GM23338 (cell line): Measurements from ENCODE around the gene C10orf90. TPM values are rescaled to one million over a fixed set of nuclear protein-coding genes. Genes with fewer than 3 reads are reported as not detected.

Experiments used
- ATAC-seq: fragments of 200-7000 bp; cut with Tn5 transposase; 3 replicates; pipeline ENCODE4 v1.9.1; 2020
- DNase-seq: peaks from one replicate; pipeline ENCODE4 v3.0.0-alpha.2; 2015; ENCODE audit warnings: low spot score
- H2AFZ ChIP-seq: fragments of 200-600 bp; sonication (generic); 2 replicates; pipeline ENCODE4 v1.8.0; 2016; ENCODE audit warnings: antibody characterized with exemption, mild to moderate bottlenecking, moderate library complexity
- H3F3A ChIP-seq: fragments of 200-600 bp; sonication (generic); replicated peaks from 2 replicates; pipeline ENCODE4 v1.8.0; 2017; ENCODE audit warnings: antibody characterized with exemption, mixed run types, low read depth
- H3K27ac ChIP-seq: fragments of 200-600 bp; sonication (generic); 2 replicates; pipeline ENCODE4 v1.6.1; 2016; ENCODE audit warnings: low read depth
- H3K27me3 ChIP-seq: fragments of 200-600 bp; sonication (generic); 2 replicates; pipeline ENCODE4 v1.8.0; 2016; ENCODE audit warnings: mild to moderate bottlenecking, mixed run types, moderate library complexity; ENCODE audit not compliant: insufficient read depth
- H3K36me3 ChIP-seq: fragments of 200-600 bp; sonication (generic); 2 replicates; pipeline ENCODE4 v1.8.0; 2016; ENCODE audit warnings: mild to moderate bottlenecking; ENCODE audit not compliant: insufficient read depth
- H3K4me1 ChIP-seq: fragments of 200-600 bp; sonication (generic); 2 replicates; pipeline ENCODE4 v1.8.0; 2016; ENCODE audit warnings: mild to moderate bottlenecking, moderate library complexity; ENCODE audit not compliant: insufficient read depth
- H3K4me2 ChIP-seq: fragments of 200-600 bp; sonication (generic); 2 replicates; pipeline ENCODE4 v1.7.1; 2017; ENCODE audit warnings: mixed run types
- H3K4me3 ChIP-seq: fragments of 200-600 bp; sonication (generic); 2 replicates; pipeline ENCODE4 v1.6.1; 2016; ENCODE audit warnings: mixed run types
- H3K79me2 ChIP-seq: fragments of 200-600 bp; sonication (generic); replicated peaks from 2 replicates; pipeline ENCODE4 v1.8.0; 2017; ENCODE audit warnings: mild to moderate bottlenecking; ENCODE audit not compliant: insufficient read depth
- H3K9me2 ChIP-seq: fragments of 200-600 bp; sonication (generic); 2 replicates; pipeline ENCODE4 v1.8.0; 2017; ENCODE audit not compliant: insufficient read depth
- H4K20me1 ChIP-seq: fragments of 200-600 bp; sonication (generic); replicated peaks from 2 replicates; pipeline ENCODE4 v1.8.0; 2017; ENCODE audit warnings: mild to moderate bottlenecking; ENCODE audit not compliant: insufficient read depth
- H3K27ac Mint-ChIP-seq: 2 replicates; pipeline ENCODE4 v1.8.0; 2020; ENCODE audit warnings: inconsistent platforms, mild to moderate bottlenecking, moderate library complexity, mixed read lengths
- H3K27me3 Mint-ChIP-seq: 3 replicates; pipeline ENCODE4 v1.8.0; 2022; ENCODE audit warnings: low read depth, mild to moderate bottlenecking, moderate library complexity, mixed read lengths, inconsistent platforms; ENCODE audit not compliant: insufficient read depth, poor library complexity
- H3K36me3 Mint-ChIP-seq: 3 replicates; pipeline ENCODE4 v1.8.0; 2021; ENCODE audit warnings: low read depth, mild to moderate bottlenecking, inconsistent platforms, moderate library complexity, mixed read lengths
- H3K4me1 Mint-ChIP-seq: 3 replicates; pipeline ENCODE4 v1.8.0; 2020; ENCODE audit warnings: mild to moderate bottlenecking, inconsistent platforms, mixed read lengths
- H3K4me3 Mint-ChIP-seq: 3 replicates; pipeline ENCODE4 v1.8.0; 2021; ENCODE audit warnings: moderate library complexity, mild to moderate bottlenecking, inconsistent platforms, mixed read lengths
- H3K9me3 Mint-ChIP-seq: 3 replicates; pipeline ENCODE4 v1.8.0; 2020; ENCODE audit warnings: moderate library complexity, mild to moderate bottlenecking, inconsistent platforms, mixed read lengths
- CREB1 ChIP-seq: fragments of 250-450 bp; sonication (Bioruptor Pico); IDR thresholded peaks from 2 replicates; pipeline ENCODE4 v1.5.0; 2020; ENCODE audit warnings: low read depth, mild to moderate bottlenecking, moderate library complexity
- CTCF ChIP-seq, 2 experiments: fragments of 200-600 bp in 1 of 2; sonication (generic) in 1 of 2; conservative IDR thresholded peaks; 2 replicates each; pipeline versions ENCODE4 v1.5.1 to v1.6.1; 2016 to 2017; ENCODE audit warnings: antibody characterized with exemption in 2 of 2, low read depth in 2 of 2, mild to moderate bottlenecking in 2 of 2, moderate library complexity in 1 of 2
- ETS1 ChIP-seq: IDR thresholded peaks from 2 replicates; pipeline ENCODE4 v1.6.1; 2016; ENCODE audit warnings: antibody characterized with exemption
- EZH2 ChIP-seq: fragments of 200-600 bp; sonication (generic); IDR thresholded peaks from one replicate; pipeline ENCODE4 v1.8.0; 2017; ENCODE audit warnings: antibody characterized with exemption, mild to moderate bottlenecking, low read depth; ENCODE audit not compliant: unreplicated experiment
- EZH2phosphoT487 ChIP-seq: fragments of 200-600 bp; sonication (generic); IDR thresholded peaks from one replicate; pipeline ENCODE4 v1.8.1; 2018; ENCODE audit warnings: antibody characterized with exemption; ENCODE audit not compliant: unreplicated experiment
- JUNB ChIP-seq: IDR thresholded peaks from one replicate; pipeline ENCODE4 v1.6.1; 2016; ENCODE audit warnings: antibody characterized with exemption; ENCODE audit not compliant: unreplicated experiment
- STAT1 ChIP-seq: IDR thresholded peaks from one replicate; pipeline ENCODE4 v1.6.1; 2016; ENCODE audit warnings: antibody characterized with exemption; ENCODE audit not compliant: unreplicated experiment
- ZNF114 ChIP-seq: fragments of 250-450 bp; sonication (Bioruptor Pico); IDR thresholded peaks from 2 replicates; pipeline ENCODE4 v1.5.0; 2020; ENCODE audit warnings: mild to moderate bottlenecking, moderate library complexity
- ZNF331 ChIP-seq: fragments of 250-450 bp; sonication (Bioruptor Pico); IDR thresholded peaks from 2 replicates; pipeline ENCODE4 v1.5.0; 2020; ENCODE audit warnings: low read depth, mild to moderate bottlenecking, moderate library complexity
- ZNF462 ChIP-seq: fragments of 250-450 bp; sonication (Bioruptor Pico); IDR thresholded peaks from 2 replicates; pipeline ENCODE4 v1.5.0; 2020; ENCODE audit warnings: mild to moderate bottlenecking, moderate library complexity
- polyA plus RNA-seq: library from polyadenylated mRNA; unstranded; fragments of >200 nt; fragmentation: Nextera tagmentation; extraction: Ambion mirVana; gene quantifications from 2 replicates; pipeline ENCODE4 v1.2.1, GENCODE V29; 2016
- total RNA-seq: library from RNA; depleted of rRNA; stranded (reverse); fragments of >200 nt; shearing (Covaris generic); gene quantifications from 2 replicates; pipeline ENCODE4 v1.2.3, GENCODE V29; 2014

C10orf90 gene
- total and polyA plus RNA-seq, 2 experiments from 2014 or later, result 0.76 to 0.97 TPM

DNA sequence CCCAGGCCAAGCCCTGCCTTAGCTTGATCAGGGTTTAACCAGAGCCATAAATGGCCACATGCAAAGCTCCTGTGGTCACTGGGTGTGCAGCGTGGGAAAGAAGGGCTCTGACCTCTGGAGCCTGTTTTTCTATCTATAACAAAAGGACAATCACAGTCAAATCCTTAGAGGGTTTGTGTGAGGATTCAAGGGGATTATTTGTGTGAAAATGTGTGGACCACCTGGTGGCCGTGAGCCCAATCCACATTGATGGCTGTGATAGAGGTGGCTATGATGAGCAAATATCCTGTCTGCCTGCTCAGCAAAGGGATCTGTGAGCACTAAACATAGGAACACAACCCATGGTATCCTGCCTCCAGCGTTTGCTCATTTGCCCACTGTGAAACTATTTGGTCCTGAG lies 107.1 kb downstream of the C10orf90 start (continued):
- TF ChIP-seq ETS1 (no peak), EZH2phosphoT487 (no peak), ZNF331 (CRISPR knock-in tag) (no peak), ZNF114 (CRISPR knock-in tag) (no peak), CTCF (conservative IDR thresholded peaks at IDR 0.05; ENCODE audit: low read depth in 2 of 2) (no peak), EZH2 (no peak), CREB1 (CRISPR knock-in tag) (no peak), JUNB (no peak), STAT1 (no peak)

GRCh38 chr10:126561921-126562680 lies 108.4 kb downstream of the C10orf90 start:
- Histone ChIP-seq H3K36me3 (no peaks in the 10 kb centered on the region; the same call in 1 of the 2 replicates), H3K4me2 (peak overlapping the region; percentile 64), H3K4me1 (peaks cover 17% of the 10 kb centered on the region), H3K79me2 (no peaks in the 10 kb centered on the region), H3K9me2 (peaks cover 17% of the 10 kb centered on the region; the same call in 1 of the 2 replicates), H4K20me1 (no peaks in the 10 kb centered on the region), H3K4me3 (no peak overlapping the region), H2AFZ (peak overlapping the region; percentile 29), H3K27ac (no peak overlapping the region), H3F3A (no peaks in the 10 kb centered on the region), H3K27me3 (no peaks in the 10 kb centered on the region)
- DNase-seq (no peak), ATAC-seq (peak; percentile 61)
- H3K4me3 Mint-ChIP-seq, result no peak overlapping the region
- H3K27me3 Mint-ChIP-seq, result peaks cover 6% of the 10 kb centered on the region
- no peak overlapping the region for H3K27ac Mint-ChIP-seq
- H3K36me3 Mint-ChIP-seq, result peaks cover 14% of the 10 kb centered on the region
- peaks cover 22% of the 10 kb centered on the region for H3K9me3 Mint-ChIP-seq
- H3K4me1 Mint-ChIP-seq, result peaks cover 27% of the 10 kb centered on the region
- no peak for TF ChIP-seq ETS1
- TF ChIP-seq JUNB, result no peak
- TF ChIP-seq ZNF462 (CRISPR knock-in tag), result no peak
- no peak for TF ChIP-seq CREB1 (CRISPR knock-in tag)
